Pulmonary artery endothelial cell (primary cell): Measurements from ENCODE around the gene CLPX. TPM values are rescaled to one million over a fixed set of nuclear protein-coding genes. Genes with fewer than 3 reads are reported as not detected.
"Not testable (repeated sequence)": the region's sequence is repeated elsewhere in the genome, so short reads cannot be mapped to it uniquely, and the experiment has no call there.

ENCODE experiments used
- DNase-seq: peaks from one replicate; pipeline ENCODE4 v3.0.0-alpha.2; 2011; ENCODE audit warnings: low read depth, low spot score
- total RNA-seq: library from RNA; depleted of rRNA; stranded (reverse); fragments of >200 nt; gene quantifications from 2 replicates; pipeline ENCODE4 v1.2.3, GENCODE V29; 2014

CLPX gene
- total RNA-seq, 1 donor from 2014 or later = 45.5 TPM

DNA sequence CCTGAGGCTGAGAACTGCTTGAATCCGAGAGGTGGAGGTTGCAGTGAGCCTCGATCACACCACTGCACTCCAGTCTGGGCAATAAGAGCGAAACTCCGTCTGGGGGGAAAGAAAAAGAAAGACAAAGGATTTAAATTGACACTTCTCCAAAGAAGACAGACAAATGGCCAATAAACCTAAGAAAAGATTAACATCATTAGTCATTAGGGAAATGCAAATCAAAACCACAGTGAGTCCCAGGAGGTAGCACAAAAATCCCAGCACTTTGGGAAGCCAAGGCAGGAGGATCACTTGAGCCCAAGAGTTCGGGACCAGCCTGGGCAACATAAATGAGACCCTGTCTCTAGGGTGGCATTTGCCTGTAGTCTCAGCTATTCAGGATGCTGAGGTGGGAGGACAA lies 12.6 kb downstream of the CLPX start:
- no peak for DNase-seq

GRCh38 chr15:65171428-65171827 lies 13.7 kb downstream of the CLPX start:
- DNase-seq = no peak

- no peak for DNase-seq
These were observed 19.3 kb downstream of the CLPX start for GRCh38 chr15:65165875-65166274.

GRCh38 chr15:65164139-65164538 lies 21.0 kb downstream of the CLPX start:
- no peak for DNase-seq

DNA sequence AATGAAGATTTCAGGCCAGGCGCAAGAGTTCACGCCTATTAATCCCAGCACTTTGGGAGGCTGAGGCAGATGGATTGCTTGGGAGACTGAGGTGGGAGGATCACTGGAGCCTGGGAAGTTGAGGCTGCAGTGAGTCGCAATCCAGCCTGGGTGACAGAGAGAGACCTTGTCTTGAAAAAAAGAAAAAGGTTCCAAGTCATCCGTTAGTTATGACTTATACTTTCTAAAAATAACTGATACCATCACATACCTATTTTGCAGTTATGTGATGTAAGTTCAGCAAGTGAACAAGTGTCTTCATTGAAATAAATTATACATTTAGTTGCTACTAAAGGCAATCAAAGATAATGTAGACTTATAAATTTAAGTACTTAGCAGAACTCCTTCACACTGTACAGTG lies 22.1 kb downstream of the CLPX start:
- no peak for DNase-seq

DNA sequence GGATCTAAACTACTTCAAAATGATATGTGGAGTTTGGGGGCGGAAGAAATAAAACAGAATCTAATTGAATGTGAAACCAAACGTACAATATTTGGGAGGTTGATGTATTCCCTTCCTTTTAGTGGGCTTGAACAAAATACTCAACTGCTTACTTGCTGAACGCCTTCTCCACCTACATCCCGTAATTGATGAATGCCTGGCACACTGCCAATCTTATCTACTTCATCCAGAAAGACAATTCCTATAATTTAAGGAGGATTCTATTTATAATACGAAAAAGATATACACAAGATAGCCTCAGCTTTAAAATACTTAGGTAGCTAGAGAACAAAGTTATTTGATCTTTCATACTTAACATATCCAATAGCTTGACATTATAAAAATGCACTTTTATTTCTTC lies 28.4 kb downstream of the CLPX start:
- DNase-seq = no peak

DNA sequence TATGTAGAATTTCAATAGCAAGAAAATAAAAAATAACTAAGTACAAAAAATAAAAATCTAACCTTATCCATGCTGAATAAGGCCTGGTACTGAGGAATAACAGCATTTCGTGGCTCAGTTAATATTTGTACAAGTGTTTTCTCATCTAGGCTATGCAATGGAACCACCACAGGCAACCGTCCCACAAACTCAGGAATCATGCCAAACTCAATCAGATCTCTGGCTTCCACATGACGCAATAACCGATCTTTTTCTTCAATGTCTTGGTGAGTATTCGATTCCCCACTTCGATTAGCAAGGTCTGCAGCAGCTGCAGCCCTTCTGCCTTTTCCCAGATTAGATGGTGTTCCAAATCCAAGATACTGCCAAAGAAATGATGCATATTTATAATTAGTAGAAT lies 30.4 kb downstream of the CLPX start:
- DNase-seq = no peak

GRCh38 chr15:65147902-65148301 lies 37.2 kb downstream of the CLPX start:
- DNase-seq = no peak

DNA sequence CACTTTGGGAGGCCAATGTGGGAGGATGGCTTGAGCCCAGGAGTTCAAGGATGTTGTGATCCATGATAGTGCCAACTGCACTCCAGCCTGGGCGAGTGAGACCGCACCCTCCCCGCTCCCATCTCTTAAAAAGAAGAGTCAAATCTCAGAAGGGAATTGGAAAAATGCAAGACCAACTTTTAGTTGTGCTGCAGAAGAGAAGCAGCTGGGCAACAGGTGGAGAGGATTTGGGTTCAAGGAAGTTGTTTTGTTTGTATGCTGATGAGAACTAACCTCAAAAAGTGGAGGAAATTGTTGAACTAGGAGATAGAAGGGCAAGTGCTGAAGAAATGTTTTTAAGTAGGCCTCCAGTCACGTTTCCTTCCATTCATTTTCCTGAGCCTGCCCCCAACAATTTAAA lies 38.7 kb downstream of the CLPX start:
- DNase-seq = no peak

- not testable (repeated sequence) for DNase-seq
These were observed 46.5 kb downstream of the CLPX start for GRCh38 chr15:65138631-65139030.

DNA sequence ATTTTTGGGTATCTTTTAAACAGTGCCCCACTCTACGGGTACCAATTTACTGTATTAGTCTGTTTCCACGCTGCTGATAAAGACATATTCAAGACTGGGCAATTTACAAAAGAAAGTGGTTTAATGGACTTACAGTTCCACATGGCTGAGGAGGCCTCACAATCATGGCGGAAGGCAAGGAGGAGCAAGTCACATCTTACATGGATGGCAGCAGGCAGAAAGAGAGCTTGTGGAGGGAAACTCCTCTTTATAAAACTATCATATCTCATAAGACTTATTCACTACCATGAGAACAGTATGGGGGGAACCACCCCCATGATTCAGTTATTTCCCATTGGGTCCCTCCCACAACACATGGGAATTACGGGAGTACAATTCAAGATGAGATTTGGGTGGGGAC lies 47.2 kb downstream of the CLPX start:
- not testable (repeated sequence) for DNase-seq

GRCh38 chr15:65137089-65137488 lies 48.1 kb downstream of the CLPX start:
- not testable (repeated sequence) for DNase-seq

- no peak for DNase-seq
These were observed 50.6 kb downstream of the CLPX start for GRCh38 chr15:65134538-65134937.

- peak; percentile 71 for DNase-seq
These were observed 51.5 kb downstream of the CLPX start, which contains the start of gene PDCD7 for GRCh38 chr15:65133548-65134200. PDCD7 (minus strand) TSS chr15:65133808; CDS start chr15:65133781, 27 bp downstream.

- no peak for DNase-seq
These were observed 52.1 kb downstream of the CLPX start for GRCh38 chr15:65132878-65133547.

DNA sequence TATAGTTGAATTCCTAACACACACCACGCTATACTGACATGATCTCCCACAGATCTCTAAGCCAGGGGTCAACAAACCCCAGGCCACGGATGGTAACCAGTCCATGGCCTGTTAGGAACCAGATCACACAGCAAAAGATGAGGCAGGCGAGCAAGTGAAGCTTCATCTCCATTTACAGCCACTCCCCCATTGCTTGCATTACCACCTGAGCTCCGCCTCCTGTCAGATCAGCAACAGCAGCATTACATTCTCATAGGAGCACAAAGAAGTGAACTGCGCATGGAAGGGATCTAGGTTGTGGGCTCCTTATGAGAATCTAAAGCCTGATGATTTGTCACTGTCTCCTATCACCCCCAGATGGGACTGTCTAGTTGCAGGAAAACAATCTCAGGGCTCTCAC lies 54.2 kb downstream of the CLPX start:
- DNase-seq = no peak

DNA sequence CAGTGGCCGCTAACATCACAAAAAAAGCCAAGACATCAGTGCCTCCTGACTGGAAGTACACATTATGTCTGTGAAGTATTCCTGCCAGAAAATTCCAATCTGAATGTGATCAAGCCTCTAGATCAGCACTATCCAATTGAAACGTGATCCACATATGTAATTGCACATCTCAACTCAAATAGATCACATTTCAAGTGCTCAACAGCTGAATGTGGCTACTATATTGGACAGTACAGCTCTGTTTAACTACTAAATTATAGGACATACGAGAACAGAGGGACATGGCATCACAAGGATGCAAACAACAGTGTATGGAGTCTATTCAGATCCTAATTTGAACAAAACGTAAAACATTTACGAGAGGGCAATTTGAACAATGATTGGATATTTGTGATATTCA lies 69.6 kb downstream of the CLPX start:
- DNase-seq = no peak

- no peak for DNase-seq
These were observed 70.1 kb downstream of the CLPX start, which contains the start of gene UBAP1L for GRCh38 chr15:65115086-65115485. UBAP1L (minus strand) TSS chr15:65115200; CDS start chr15:65106215, 8,985 bp downstream.

- DNase-seq = peak; percentile 88
These were observed 74.4 kb downstream of the CLPX start for GRCh38 chr15:65110676-65111292.

- no peak for DNase-seq
These were observed 79.0 kb downstream of the CLPX start for GRCh38 chr15:65106011-65106590.

DNA sequence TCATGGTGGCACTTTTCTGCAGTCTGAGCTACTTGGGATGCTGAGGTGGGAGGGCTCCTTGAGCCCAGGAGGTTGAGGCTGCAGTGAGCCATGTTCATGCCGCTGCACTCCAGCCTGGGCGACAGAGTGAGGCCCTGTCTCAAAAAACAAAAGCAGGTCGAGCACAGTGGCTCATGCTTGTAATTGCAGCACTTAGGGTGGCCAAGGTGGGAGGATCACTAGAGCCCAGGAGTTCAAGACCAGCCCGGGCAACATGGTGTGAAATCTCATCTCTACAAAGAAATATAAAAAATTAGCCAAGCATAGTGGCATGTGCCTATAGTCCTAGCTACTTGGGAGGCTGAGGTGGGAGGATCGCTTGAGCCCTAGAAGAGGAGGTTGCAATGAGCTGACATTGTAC lies 80.1 kb downstream of the CLPX start:
- DNase-seq = no peak

- no peak for DNase-seq
These were observed 82.2 kb downstream of the CLPX start for GRCh38 chr15:65102912-65103311.
